GM18526 (cell line): ENCODE measurements around the gene CRAMP1.

Experiments used
- POLR2A ChIP-seq: IDR thresholded peaks from 3 replicates; pipeline ENCODE4 v1.6.1; 2011; ENCODE audit not compliant: insufficient read length; ENCODE audit errors: extremely low read depth

CRAMP1 gene

GRCh38 chr16:1659031-1659430 is 46.9 kb downstream of the CRAMP1 start:
- TF ChIP-seq POLR2A = no peak

DNA sequence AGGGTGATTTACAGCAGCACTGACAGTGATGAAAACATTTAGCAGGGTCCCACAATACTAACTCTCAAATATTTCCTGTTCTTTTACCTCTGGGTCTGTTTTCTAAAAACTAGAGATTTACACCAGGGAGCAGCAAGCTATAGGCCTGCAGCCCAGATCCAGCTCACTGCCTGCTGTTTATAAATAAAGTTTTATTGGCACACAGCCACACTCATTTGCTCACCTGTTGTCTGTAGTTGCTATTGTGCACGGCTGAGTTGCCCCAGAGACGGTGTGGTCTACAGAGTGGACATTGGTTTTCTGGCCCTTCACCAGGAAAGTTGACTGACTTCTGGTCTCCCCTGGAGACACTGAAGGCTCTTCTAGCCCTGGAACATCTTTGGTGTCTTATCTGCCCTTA is 49.7 kb downstream of the CRAMP1 start:
- TF ChIP-seq POLR2A = no peak

DNA sequence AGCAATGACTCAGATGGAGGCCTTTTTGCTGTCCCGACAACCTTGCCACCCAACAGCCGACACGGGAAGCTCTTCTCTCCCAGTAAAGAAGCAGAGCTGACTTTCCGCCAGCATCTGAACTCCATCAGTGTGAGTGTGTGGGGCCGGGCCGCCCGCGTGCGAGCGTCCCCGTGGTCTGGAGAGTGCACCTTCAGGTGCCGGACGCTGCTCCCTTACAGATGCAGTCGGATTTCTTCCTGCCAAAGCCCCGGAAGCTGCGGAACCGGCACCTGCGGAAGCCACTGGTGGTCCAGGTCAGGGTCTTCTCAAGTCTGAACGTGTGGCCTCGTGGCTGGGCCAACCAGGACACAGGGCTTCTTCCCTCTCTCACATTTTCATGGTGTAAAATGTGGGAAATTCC is 50.4 kb downstream of the CRAMP1 start:
- no peak for TF ChIP-seq POLR2A

GRCh38 chr16:1665829-1666228 is 53.7 kb downstream of the CRAMP1 start:
- no peak for TF ChIP-seq POLR2A

- TF ChIP-seq POLR2A = no peak
Observed at GRCh38 chr16:1666316-1666715, 54.2 kb downstream of the CRAMP1 start.

- no peak for TF ChIP-seq POLR2A
Observed at GRCh38 chr16:1667271-1667670, 55.1 kb downstream of the CRAMP1 start.

DNA sequence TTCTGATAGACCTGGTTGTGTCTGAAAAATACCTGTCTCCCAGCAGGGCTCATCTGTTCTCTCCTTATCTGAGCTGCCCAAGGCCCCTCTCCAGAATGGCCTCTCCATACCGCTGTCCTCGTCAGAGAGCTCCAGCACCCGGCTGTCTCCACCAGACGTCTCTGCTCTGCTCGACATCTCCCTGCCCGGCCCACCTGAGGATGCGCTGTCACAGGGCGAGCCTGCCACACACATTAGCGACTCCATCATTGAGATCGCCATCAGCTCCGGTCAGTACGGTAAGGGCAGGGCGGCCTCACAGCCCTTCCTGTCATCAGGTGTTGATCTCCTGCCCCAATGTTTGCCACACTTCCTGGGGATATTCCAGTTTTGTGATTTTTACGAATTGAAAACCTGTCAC is 55.8 kb downstream of the CRAMP1 start:
- no peak for TF ChIP-seq POLR2A

GRCh38 chr16:1668612-1669319 is 56.6 kb downstream of the CRAMP1 start:
- no peak for TF ChIP-seq POLR2A

DNA sequence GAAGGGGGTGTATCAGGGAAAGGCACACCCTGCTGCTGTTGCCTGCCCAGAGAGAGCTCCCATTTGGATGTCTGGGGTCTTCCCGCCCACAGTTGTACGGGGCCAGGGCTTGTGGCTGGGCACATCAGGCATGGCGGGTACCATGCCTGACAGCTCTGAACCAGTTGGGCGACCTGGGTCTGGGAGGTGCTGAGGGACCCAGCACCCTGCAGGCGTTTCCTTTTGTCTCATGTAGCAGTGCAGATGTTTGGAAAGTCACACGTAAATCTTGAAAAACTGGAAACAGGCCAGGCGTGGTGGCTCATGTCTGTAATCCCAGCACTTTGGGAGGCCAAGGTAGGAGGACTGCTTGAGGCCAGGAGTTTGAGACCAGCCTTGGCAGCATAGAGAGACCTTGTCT is 57.5 kb downstream of the CRAMP1 start:
- no peak for TF ChIP-seq POLR2A

GRCh38 chr16:1670371-1670770 is 58.2 kb downstream of the CRAMP1 start:
- TF ChIP-seq POLR2A = no peak

- no peak for TF ChIP-seq POLR2A
Observed at GRCh38 chr16:1670866-1671265, 58.7 kb downstream of the CRAMP1 start.

GRCh38 chr16:1673424-1674151 is 61.4 kb downstream of the CRAMP1 start:
- no peak for TF ChIP-seq POLR2A

GRCh38 chr16:1674306-1674705 is 62.1 kb downstream of the CRAMP1 start:
- TF ChIP-seq POLR2A = no peak

- no peak for TF ChIP-seq POLR2A
Observed at GRCh38 chr16:1674751-1675664, 62.8 kb downstream of the CRAMP1 start.

DNA sequence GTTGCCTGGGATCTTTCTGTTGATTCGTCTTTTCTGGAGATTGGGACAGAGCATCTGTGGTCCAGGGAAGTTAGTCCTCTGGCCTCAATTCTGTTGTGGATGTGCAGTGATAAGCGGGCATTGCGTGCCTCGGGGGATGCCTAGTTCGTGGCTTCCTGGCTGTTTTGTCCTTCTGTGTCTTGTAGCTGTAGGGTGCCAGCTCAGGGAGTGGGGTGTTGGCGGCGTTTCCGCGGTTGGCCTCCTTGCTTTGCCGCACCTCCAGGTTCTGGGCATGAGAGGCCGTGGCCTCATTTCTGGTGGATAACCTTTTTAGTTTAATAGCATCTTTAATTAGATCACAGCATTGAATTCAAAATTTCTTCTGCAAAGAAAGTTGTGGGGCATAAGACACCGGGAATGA is 64.5 kb downstream of the CRAMP1 start:
- TF ChIP-seq POLR2A = no peak

- TF ChIP-seq POLR2A = no peak
Observed at GRCh38 chr16:1677339-1677738, 65.2 kb downstream of the CRAMP1 start.
